ENCODE measurements around the gene DNAJC5.
A peak's percentile ranks its signal among the peaks of the same experiment; 100 is the strongest.
"Not testable (repeated sequence)": the region's sequence is repeated elsewhere in the genome, so short reads cannot be mapped to it uniquely, and the experiment has no call there.

Gene DNAJC5

GRCh38 chr20:63969838-63970713 lies 75.2 kb downstream of the DNAJC5 start, which contains the start of gene ZNF512B:
Gene ZNF512B (minus strand): TSS chr20:63969930. CDS start chr20:63967950, 1,980 bp downstream.
- DNase-seq, result no peak

GRCh38 chr20:63970714-63971431 lies 75.9 kb downstream of the DNAJC5 start:
- no peak for DNase-seq

- not testable (repeated sequence) for DNase-seq
Observed at GRCh38 chr20:63971960-63972311, 77.0 kb downstream of the DNAJC5 start.

- no peak for DNase-seq
Observed at GRCh38 chr20:63972312-63973159, 77.6 kb downstream of the DNAJC5 start.

- DNase-seq, result no peak
Observed at GRCh38 chr20:63973160-63973479, 78.2 kb downstream of the DNAJC5 start.

GRCh38 chr20:63973636-63974401 lies 78.9 kb downstream of the DNAJC5 start:
- DNase-seq, result peak; percentile 57 to 66

- no peak for DNase-seq
Observed at GRCh38 chr20:63974402-63975200, 79.7 kb downstream of the DNAJC5 start.

GRCh38 chr20:63976511-63976910 lies 81.6 kb downstream of the DNAJC5 start:
- not testable (repeated sequence) for DNase-seq

- no peak for DNase-seq
Observed at GRCh38 chr20:63976980-63977738, 82.2 kb downstream of the DNAJC5 start.

GRCh38 chr20:63977739-63978276 lies 82.9 kb downstream of the DNAJC5 start:
- no peak for DNase-seq

- DNase-seq, result no peak
Observed at GRCh38 chr20:63978319-63979228, 83.6 kb downstream of the DNAJC5 start.

- DNase-seq, result no peak
Observed at GRCh38 chr20:63979229-63979556, 84.3 kb downstream of the DNAJC5 start.

- peak in 1 of 2 donors; percentile 84 for DNase-seq
Observed at GRCh38 chr20:63979557-63980316, 84.8 kb downstream of the DNAJC5 start, which contains the start of gene SAMD10. Gene SAMD10 (minus strand): TSS chr20:63979642. CDS start chr20:63979467, 175 bp downstream.

GRCh38 chr20:63980317-63980805 lies 85.4 kb downstream of the DNAJC5 start:
- no peak for DNase-seq

- peak; percentile 81 to 95 for DNase-seq
Observed at GRCh38 chr20:63980806-63981728, 86.1 kb downstream of the DNAJC5 start, which contains the start of gene PRPF6. Gene PRPF6 (plus strand): TSS chr20:63981132. CDS start chr20:63981246, 114 bp downstream.

- DNase-seq, result no peak
Observed at GRCh38 chr20:63982937-63983336, 88.0 kb downstream of the DNAJC5 start.

Measured in bone marrow (tissue), 2 donors.